IPS-NIHi7 (cell line): ENCODE data around the gene ERC1.

Experiments used
- DNase-seq: peaks from one replicate; pipeline ENCODE4 v3.0.0; 2012; ENCODE audit warnings: mixed read lengths; ENCODE audit errors: extremely low spot score

The ERC1 gene

GRCh38 chr12:1382151-1382550, 391.1 kb downstream of the ERC1 start:
- no peak for DNase-seq

GRCh38 chr12:1382826-1383225, 391.8 kb downstream of the ERC1 start:
- no peak for DNase-seq

GRCh38 chr12:1383758-1384157, 392.7 kb downstream of the ERC1 start:
- DNase-seq = no peak

- no peak for DNase-seq
Observed at GRCh38 chr12:1384910-1385309, 393.9 kb downstream of the ERC1 start.

GRCh38 chr12:1391722-1392121, 400.7 kb downstream of the ERC1 start:
- DNase-seq = peak; percentile 28

- no peak for DNase-seq
Observed at GRCh38 chr12:1395421-1395955, 404.5 kb downstream of the ERC1 start.

GRCh38 chr12:1398673-1399072, 407.6 kb downstream of the ERC1 start:
- DNase-seq = no peak

GRCh38 chr12:1401891-1402290, 410.9 kb downstream of the ERC1 start:
- no peak for DNase-seq

- no peak for DNase-seq
Observed at GRCh38 chr12:1403417-1403816, 412.4 kb downstream of the ERC1 start.

GRCh38 chr12:1405619-1406018, 414.6 kb downstream of the ERC1 start:
- DNase-seq = no peak

- no peak for DNase-seq
Observed at GRCh38 chr12:1410794-1411193, 419.8 kb downstream of the ERC1 start.

- no peak for DNase-seq
Observed at GRCh38 chr12:1413930-1414329, 422.9 kb downstream of the ERC1 start.

- DNase-seq = no peak
Observed at GRCh38 chr12:1418144-1418543, 427.1 kb downstream of the ERC1 start.

GRCh38 chr12:1419849-1420371, 428.9 kb downstream of the ERC1 start:
- peak; percentile 39 for DNase-seq

- DNase-seq = no peak
Observed at GRCh38 chr12:1421091-1421846, 430.2 kb downstream of the ERC1 start.

- DNase-seq = no peak
Observed at GRCh38 chr12:1422604-1423315, 431.7 kb downstream of the ERC1 start.

- no peak for DNase-seq
Observed at GRCh38 chr12:1424674-1425395, 433.8 kb downstream of the ERC1 start.

- DNase-seq = no peak
Observed at GRCh38 chr12:1425396-1425729, 434.3 kb downstream of the ERC1 start.

GRCh38 chr12:1428671-1429070, 437.6 kb downstream of the ERC1 start:
- no peak for DNase-seq

GRCh38 chr12:1429980-1430379, 439.0 kb downstream of the ERC1 start:
- no peak for DNase-seq

- no peak for DNase-seq
Observed at GRCh38 chr12:1434296-1434955, 443.4 kb downstream of the ERC1 start.

- DNase-seq = no peak
Observed at GRCh38 chr12:1435044-1435443, 444.0 kb downstream of the ERC1 start.
